ENCODE results near the gene ZCWPW2.

Gene ZCWPW2

GRCh38 chr3:28376424-28376823, 27.9 kb downstream of the ZCWPW2 start:
- no peak for DNase-seq

GRCh38 chr3:28386049-28386448, 37.5 kb downstream of the ZCWPW2 start:
- DNase-seq = no peak

DNA sequence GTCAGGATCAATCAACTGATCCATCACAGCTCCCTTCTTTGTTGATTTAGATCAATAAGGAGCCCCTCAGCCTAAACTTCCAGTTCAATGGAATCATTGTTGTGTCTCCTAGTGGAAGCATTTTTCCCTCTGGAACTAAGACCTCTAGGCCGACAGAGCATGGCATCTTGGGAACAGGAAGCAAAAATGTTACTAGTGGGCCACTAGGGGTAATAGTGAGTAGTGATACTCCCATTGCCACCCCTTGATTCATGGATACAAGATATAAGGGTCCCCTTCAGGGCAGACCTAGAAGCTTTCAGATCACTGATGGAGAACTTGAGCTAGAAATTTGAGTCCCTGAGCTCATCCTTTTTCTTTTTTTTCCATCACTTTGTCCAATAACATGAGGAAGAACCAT, 40.5 kb downstream of the ZCWPW2 start:
- DNase-seq = no peak

DNA sequence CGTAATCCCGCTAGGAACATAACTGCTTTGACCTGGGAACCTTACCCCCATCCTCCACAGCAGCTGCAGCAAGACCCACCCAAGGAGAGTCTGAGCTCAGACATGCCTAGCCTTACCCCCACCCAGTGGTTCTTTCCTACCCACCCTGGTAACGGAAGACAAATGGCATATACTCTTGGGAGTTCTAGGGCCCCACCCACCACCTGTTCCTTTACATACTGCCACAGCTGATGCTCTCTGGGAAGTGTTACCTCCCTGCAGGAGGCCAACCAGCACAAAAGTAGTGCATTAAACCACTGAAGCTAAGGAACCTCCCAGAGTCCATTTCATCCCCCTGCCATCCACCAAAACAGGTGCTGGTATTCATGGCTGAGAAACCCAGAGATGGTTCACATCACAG, 50.7 kb downstream of the ZCWPW2 start:
- no peak for DNase-seq

DNA sequence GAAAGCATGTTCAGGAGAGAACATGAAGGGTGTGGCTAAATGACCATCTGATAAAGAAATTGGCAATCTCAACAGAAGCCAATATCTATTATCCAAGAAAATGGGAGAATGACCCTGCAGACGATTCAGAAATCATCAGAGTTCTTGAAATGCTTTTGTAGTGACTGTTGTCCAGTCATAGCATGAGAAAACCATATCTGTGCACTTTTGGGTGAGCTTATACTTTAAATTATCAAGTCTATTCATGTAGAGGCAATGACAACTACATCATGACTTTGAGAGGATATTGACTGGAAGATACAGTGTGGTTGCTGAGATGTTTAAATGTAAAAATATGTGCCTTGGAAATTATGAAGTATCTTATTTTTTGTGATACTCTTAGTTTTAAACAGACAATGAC, 57.7 kb downstream of the ZCWPW2 start:
- DNase-seq = no peak

GRCh38 chr3:28449398-28449797, 100.9 kb downstream of the ZCWPW2 start:
- no peak for DNase-seq

- no peak for DNase-seq
Observed at GRCh38 chr3:28462866-28463265, 114.3 kb downstream of the ZCWPW2 start.

DNA sequence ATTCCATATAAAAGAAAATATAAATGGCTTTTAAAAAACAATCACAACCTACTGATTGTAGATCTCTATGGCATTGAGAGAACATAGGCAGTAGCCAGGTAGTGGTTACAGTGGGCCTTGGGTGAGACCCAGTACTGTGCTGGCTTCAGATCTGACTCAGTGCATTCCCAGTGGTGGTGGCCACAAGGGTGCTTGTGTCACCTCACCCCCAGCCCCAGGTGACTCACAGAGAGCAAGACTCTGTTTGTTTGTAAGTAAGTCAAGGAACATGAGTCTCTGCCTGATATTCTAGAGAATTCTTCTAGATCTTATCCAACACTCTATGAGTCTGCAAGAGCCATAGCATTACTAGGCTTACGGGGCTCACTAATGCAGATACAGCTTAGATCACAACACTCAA, 118.9 kb downstream of the ZCWPW2 start:
- no peak for DNase-seq

DNA sequence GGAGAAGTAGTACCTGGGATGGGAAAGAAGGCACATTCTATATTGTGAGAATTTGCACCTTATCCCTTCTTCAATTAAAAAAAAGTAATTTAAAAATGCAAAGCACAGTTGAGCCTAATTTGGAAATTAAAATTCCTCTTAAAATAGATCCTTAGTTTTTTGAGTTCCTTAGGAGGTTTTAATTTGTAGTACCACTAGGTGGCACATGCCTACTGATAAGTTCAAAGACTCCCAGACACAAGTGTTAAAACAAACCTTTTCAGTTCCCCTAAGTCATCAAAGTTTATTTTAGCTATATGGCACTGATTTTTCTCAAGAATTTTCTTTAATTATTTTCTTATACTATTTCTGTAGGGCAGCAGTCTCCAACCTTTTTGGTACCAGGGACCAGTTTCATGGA, 127.7 kb downstream of the ZCWPW2 start:
- peak; percentile 1 to 39 for DNase-seq

GRCh38 chr3:28476764-28477163, 128.2 kb downstream of the ZCWPW2 start:
- no peak for DNase-seq

GRCh38 chr3:28485164-28485563, 136.6 kb downstream of the ZCWPW2 start:
- no peak for DNase-seq

- no peak for DNase-seq
Observed at GRCh38 chr3:28495301-28495700, 146.8 kb downstream of the ZCWPW2 start.

DNA sequence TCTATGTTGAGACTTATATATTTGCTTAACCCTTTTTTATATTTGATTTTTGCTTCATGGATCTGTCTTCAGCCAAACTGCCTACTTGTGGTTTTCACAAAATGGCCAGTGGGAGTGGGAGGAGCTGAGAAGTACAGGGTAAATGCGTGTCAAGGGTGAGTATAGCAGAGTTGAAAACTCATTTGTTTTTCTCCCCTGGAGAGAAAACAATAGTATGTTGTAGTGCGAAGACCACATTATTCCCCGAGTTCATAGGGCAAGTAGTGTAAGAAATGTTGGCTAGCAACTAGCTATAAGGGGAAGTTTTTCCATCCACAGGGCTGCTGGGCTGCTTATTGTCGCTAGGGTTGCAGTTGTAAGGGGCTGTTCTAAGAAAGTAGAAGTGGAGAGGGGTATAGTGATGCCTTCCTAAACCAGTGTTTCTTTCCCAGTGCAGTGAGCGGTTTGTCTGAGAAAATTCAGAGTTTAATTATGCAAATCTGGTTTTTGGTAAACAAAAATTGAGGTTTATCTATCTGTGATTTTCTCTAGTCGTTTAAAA, 153.9 kb downstream of the ZCWPW2 start:
- DNase-seq = no peak

DNA sequence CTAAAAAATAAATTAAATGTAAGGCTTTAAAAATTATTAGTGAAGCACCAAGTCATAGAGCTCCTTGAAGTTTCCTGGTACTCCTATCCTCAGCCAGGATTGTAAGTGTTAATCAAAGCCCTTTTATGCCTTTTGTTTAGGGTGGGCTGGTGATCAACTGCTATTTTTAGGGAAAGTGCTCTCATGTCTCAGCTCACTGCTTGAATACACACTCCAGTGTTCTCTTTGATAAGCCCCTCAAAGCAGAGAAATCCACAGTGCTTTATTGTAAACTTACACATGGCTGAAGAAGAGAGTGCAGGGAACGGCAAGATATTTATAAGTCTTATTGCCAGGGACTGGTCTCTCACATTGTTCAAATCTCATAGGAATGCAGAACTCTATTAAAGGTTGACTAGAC, 156.5 kb downstream of the ZCWPW2 start:
- no peak for DNase-seq

DNA sequence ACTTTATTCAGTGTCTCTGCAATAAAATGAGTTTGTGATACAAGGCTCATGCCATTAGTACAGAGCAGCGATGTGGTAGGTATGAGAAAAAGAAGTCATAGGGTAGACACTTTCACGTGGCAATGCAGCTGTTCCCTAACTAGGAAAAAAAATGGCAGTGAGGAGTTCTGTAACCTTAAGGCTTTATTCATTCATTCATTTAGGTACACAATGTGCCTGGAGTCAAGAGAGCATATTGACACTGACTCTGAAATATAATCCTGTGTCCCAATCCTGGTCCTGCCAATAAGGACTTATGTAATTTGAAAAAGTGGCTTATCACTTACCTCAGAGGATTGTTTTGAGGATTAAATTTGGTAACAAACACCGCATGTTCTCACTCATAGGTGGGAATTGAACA, 173.1 kb downstream of the ZCWPW2 start:
- DNase-seq = no peak

DNA sequence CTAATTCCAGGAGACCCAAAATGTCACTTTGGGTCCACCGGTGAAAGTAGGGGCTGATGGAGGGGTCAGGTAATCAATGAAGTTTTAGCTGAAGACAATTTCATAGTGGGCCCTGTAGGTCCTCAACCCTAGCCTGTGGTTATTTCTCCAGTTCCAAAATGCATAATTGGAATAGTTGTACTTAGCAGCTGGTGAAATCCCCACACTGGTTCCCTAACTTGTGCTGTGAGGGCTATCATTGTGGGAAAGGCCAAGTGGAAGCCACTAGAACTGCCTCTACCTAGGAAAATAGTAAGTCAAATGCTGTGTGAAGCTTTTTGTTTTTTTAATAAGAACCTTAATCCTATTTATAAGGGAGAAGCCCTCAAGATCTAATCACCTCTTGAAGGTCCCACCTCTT, 193.8 kb downstream of the ZCWPW2 start:
- DNase-seq = no peak

GRCh38 chr3:28544236-28544635, 195.7 kb downstream of the ZCWPW2 start:
- no peak for DNase-seq

GRCh38 chr3:28544831-28545230, 196.3 kb downstream of the ZCWPW2 start:
- DNase-seq = no peak

- no peak for DNase-seq
Observed at GRCh38 chr3:28547677-28548076, 199.2 kb downstream of the ZCWPW2 start.

GRCh38 chr3:28553175-28553574, 204.7 kb downstream of the ZCWPW2 start:
- no peak for DNase-seq

DNA sequence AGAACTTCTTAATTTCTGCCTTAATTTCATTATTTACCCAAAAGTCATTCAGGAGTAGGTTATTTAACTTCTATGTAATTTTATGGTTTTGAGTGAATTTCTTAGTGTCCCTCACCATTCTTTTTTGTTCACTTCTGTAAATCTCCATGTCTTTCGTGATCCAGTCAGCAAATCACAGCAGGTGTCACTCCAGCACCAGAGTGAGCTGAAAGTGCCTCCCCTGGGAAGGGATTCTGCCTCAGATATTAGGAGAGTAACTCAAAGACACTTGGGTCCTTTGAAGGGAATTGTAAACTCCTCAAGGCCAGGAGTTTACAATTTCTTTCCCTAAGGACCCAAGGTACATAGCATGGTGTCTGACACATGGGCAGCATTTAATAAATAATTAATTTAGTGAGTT, 207.7 kb downstream of the ZCWPW2 start:
- DNase-seq = no peak

- DNase-seq = no peak
Observed at GRCh38 chr3:28564211-28564610, 215.7 kb downstream of the ZCWPW2 start.

- no peak for DNase-seq
Observed at GRCh38 chr3:28569357-28569756, 220.8 kb downstream of the ZCWPW2 start.

DNA sequence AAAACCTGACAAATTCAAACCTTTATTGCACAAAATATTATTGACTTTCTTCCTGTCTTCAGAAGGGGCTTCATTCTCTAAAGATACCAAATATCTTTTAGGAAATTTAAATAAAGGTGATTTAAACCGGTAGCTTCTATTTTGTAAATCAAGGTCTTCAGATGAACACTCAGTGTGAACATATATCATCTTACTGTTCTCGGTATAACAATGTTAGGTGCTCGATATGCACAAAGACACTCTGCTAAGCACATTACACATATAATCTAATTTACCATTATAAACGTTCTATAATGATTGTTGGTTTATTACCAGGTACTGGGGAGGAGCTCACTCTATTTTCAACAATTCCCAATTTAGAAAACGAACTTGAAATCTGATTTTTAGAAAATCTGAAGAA, 225.5 kb downstream of the ZCWPW2 start:
- DNase-seq = no peak

DNA sequence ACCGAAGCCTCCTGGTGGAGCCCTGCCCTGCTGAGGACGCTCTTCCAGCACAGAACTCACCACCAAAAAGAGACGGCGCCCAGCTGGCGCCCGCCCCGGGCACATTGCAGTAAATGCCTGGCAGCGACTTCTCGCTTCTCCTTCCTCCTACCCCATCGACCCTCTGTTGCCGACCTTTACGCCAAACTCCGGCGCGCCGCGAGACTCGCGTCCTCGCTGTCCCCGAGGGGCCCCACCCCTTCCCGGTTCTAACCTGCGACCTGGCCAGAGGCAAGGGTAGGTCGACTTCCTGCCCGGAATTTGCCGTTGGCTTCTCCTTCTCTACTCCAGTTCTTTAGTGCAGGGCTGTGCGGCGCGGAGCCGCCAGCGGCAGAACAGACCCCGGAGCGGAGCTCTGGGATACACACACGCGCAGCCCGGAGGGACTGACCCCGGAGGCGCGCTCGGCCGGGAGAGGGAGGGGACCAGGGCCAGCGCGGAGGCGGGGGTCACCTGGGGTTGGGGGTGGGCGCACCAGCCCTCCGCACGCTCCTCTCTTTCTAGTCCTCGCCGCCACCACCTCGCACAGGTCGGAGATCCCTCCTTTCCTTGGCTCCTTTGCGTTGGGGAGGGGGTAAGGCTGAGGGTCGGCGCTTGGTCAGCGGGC, 226.7 kb downstream of the ZCWPW2 start:
- no peak for DNase-seq
